HG03095 (cell line): ENCODE data around the gene MMP2.

Experiments
- ATAC-seq: cut with Tn5 transposase; IDR thresholded peaks from one replicate; pipeline ENCODE4 v1.9.1; 2021; ENCODE audit warnings: moderate library complexity; ENCODE audit not compliant: unreplicated experiment

MMP2 gene

DNA sequence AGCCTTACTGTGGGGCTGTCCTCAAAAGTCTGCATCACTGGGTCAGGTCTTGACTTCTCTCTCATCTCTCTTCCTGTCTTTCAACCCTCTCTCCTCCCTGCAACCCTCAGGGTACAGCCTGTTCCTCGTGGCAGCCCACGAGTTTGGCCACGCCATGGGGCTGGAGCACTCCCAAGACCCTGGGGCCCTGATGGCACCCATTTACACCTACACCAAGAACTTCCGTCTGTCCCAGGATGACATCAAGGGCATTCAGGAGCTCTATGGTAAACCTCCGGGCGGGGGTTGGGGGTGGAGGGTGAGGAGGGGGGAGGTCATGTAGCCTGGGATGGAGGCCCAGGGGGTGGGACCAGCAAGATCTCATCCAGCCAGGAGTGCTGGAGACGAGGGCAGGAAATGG lies 12.7 kb downstream of the MMP2 start:
- no peak for ATAC-seq

DNA sequence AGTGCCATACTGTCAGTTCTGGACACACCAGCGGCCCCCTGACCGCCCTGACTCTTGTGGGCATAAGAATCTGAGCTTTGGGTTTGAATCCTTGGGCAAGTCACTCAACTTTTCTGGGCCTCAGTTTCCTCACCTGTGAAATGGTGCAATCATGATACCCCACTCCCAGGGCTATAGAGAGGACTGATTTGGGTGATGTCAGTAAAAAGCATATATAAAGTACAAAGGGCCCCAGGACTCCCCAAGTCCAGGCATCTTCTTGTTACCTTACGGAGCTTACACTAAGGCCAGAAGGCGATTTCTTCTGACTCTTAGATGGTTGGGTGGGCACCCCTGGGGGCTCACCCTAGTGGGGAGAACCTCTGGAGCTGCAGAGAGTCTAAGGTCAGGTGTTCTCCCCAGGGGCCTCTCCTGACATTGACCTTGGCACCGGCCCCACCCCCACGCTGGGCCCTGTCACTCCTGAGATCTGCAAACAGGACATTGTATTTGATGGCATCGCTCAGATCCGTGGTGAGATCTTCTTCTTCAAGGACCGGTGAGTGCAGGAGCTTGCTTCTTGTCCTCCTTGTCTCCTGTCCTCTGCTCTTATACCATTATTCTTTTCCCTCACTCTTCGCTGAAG lies 13.9 kb downstream of the MMP2 start:
- no peak for ATAC-seq

DNA sequence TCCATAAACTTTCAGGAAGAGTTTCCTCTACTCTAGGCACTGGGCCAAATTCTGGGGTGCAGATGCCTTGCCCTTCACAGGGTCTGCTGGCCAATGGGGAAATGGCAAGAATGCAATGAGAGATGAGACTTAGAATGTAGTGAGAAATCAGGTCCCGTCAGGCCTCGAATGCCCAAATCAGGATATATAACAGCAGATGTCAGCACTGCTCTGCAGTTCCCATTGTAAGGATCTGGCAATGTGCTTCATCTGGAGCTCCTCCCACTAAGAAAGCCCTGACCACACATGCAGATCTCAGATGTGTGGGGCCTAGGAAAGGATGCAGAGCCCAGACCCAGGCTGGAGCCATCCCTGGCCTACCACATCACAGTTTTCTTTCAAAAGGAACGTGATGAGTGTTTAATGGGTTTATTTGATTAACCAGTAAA lies 16.0 kb downstream of the MMP2 start:
- no peak for ATAC-seq

DNA sequence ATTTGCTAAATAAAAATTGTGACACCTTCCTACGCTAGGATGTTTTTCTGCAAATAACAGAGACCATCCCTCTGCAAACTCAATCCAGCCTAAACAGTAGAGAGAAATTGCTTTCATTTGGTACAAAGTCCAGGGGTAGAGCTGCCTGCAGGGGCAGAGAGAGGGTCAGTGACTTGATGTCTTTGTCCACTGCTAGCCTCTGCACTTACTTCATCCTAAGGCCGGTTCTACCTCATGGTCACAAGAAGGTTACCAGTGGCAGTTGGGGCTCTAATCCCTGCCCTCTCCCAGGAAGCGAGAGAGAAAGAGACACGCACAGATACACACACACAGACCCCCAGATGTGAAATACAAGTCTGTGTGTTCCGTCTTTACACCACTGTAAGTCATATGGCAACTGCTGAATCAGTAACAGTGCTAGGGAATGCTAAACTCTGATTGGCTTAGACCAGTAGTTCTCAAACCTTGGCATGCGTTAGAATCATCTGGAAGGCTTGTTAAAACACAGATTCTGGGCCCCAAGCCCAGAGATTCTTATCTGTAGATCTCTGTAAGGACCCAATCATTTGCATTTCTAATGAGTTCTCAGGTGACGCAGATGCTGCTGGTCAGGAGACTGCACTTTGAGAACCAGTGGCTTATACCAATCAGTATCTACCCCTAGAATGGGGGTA lies 16.8 kb downstream of the MMP2 start:
- no peak for ATAC-seq

DNA sequence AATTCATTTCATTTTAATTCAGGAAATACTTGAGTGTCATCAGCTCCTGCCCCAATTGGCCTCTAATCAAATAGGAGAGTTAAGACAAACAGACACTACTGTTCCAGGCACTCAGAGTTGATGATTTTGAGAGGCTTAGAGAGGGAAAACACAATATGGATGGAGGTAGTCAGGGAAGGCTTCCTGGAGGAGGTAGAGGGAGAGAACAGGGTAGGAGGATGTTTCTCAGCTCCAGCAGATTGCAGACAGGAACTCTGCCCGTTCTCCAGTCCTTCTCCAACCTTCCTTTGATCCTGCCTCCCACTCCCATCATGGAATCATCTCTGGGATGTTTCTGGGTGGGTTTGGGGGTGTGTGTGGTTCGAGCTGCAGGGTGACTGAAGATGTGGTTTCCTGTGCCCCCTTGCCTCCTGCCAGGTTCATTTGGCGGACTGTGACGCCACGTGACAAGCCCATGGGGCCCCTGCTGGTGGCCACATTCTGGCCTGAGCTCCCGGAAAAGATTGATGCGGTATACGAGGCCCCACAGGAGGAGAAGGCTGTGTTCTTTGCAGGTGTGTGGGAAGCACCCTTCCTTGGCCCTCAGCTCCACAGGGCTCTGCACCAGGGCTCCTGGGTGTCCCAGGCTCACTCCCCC lies 17.6 kb downstream of the MMP2 start:
- ATAC-seq, result no peak

DNA sequence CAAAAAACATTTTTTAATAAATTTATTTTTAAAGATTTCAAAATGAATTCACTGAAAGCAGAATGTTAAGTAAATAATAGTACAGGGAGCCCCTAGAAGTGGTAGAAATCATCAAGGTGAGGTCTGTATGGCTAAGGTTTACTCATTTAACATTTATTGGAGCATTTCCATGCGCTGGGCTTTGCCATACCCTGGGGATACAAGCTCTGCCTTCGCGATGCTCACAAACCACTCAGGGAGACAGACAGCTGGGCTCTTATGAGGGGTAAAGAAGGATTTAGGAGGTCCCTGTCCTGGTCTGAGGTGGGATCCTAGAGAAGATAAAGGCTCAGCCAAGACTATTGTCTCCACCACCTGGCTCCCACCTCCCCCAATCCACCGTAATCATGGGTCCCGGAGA lies 18.6 kb downstream of the MMP2 start:
- no peak for ATAC-seq

DNA sequence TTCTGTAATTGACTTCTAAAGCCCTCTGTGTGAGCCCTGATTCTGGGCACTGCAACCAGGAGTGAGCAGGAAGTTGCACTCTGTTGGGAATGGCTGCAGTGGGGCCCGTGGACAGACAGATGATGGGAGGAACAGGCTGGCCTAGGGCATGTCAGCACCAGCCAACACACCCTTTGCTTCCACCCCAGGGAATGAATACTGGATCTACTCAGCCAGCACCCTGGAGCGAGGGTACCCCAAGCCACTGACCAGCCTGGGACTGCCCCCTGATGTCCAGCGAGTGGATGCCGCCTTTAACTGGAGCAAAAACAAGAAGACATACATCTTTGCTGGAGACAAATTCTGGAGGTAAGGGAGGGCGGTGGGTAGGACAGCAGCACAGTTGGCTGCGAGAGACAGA lies 19.1 kb downstream of the MMP2 start:
- ATAC-seq, result no peak

DNA sequence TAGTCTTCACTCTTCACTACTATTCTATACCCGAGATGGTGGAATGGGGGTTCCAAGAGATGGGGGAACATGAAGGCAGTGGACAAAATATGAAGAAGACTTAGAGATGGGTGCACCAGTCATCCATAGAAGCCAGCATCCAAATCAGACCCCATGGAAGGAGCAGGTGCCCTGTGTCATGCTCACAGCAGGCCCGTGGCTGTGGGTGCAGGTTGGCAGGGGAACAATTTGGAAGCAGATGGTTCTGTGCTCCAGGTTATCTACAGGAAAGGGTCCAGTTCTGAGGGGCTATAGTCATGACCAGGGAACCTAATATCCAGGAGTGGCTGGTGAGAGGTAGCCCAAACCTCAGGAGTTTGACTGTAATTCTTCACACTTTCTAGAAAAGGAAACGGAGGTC lies 20.3 kb downstream of the MMP2 start:
- ATAC-seq, result no peak

DNA sequence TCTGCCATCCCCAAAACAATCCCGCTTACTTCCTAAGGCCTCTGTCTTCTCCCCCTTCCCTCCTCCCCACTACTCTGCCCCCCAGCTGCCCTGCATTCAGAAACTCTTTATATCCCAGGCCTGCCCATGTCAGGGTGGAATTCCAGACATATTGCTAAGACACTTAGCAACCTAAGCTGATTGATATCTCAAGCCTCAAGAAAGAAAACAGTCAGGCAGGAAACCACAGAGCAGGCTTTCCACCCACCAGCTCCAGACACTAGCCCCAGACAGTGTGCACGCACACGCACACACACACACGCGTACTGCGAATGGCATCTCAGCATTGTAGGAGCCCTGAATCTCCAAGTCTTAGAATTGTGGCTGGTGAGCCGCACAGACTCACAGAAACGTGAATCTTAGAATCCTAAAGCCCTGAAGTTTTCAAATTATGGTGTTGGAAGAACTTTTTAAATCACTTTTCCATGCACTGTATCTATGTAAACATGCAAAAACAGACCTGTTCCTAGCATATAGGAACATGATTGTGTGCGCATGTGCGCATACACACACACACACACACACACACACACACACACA lies 21.0 kb downstream of the MMP2 start:
- ATAC-seq, result no peak

DNA sequence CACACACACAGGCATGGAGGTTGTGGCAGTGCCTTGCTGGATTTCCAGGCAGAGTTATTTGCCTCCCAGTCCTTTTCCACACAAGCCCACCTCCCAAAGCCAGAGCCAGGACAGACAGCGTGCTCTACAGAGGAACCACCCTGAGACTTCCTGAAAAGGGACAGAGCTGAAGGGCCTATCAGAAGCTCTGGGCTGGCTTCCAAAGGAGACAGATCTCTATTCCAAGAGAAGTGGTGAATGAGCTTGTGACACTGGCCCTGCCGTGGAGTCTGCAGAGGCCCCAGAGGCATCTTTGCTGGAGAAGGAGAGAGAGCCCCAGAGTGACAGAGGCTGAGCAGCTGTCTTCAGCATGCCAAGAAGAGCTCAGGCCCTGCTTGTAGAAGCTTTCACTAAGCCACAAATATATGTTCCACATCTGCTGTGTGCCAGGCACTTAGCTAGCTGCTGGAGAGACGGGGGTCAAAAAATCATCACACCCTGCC lies 21.6 kb downstream of the MMP2 start:
- ATAC-seq, result no peak

DNA sequence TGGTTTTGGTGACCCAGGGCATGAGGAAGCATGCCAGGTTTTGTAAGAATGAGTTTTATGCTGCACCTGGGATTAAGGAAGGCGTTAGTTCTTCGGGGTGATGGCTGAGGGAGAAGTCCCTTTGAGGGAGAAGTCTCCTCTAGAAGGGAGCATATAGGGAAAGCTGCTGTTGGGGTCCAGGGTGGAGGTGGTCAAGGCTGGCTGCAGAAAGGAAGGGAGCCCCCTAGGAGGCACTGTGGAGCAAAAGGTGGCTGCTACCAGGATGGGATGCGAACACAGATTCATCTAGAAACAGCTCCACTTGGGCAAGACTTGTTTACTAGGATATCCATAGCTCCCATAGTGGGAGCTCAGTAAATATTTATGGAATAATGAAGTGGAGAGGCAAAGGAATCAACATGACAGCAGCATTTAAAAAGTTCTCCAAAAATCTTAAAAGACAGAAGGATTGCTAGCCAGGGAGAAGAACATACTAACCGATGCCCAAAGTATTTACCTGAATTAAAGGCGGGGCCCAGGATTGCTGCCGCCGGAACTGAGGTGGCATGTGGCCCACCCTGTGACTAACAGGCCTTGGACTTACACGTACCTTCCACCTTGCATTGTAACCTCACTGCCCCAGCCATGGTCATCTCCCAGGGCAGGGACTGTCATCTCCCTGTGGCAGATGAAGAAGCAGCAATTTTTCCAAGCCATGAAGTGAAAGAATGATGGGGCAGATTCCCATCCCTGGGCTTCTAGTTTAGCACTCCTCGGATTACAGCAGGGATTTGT lies 22.7 kb downstream of the MMP2 start:
- ATAC-seq, result no peak

DNA sequence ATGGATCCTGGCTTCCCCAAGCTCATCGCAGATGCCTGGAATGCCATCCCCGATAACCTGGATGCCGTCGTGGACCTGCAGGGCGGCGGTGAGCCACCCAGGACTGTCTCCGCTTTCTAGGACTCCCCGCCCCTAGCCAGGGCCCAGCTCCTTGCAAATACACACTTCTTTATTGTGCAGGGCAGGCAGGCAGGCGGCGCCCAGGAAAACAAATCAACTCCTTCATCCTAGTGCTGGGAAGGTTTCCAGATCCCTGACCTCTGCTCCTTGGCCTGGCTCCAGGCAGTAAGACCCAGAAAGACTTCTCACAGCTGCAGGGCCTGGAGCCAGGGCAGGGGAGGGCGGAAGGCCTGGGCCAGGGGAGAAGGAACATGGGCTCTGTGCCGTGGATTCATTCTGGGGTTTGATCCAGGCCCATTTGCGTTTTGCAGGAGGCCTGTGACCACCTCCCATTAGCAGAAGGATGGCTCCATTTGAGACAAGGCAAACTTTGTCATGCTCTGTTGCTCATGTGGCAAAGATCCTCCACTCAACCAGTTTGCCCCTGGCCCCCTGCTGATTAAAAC lies 23.9 kb downstream of the MMP2 start:
- no peak for ATAC-seq

DNA sequence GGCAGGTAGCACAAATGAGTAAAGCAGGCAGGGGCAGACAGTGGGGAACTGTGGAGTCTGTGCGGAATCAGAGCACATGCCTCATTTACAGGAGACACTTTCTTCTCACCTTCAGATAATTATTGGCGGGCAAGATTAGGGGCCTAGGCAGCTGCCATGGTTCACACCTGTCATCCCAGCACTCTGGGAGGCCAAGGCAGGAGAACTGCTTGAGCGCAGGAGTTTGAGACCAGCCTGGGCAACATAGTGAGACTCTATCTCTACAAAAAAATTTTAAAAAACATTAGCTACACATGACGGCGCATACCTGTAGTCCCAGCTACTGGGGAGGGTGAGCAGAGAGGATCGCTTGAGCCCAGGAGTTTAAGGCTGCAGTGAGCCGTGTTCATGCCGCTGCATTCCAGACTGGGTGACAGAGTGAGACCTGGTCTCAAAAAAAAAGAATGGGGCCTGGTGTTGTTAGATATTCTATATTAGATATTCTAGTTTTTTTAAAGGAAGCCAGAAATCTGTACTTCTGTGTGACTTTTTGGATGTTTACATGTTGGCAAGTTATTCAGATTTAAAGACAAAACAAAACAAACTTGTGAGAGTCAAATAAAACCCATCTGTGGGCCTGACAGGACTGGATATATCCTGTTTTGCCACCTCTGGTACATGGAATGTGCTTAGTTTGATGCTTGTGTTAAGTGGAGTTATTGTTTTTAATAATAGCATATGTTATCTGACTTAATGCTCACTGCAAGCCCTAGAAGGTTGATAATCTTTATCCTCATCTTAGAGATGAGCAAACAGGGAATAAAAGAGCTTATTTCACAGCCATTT lies 24.9 kb downstream of the MMP2 start:
- ATAC-seq, result no peak

DNA sequence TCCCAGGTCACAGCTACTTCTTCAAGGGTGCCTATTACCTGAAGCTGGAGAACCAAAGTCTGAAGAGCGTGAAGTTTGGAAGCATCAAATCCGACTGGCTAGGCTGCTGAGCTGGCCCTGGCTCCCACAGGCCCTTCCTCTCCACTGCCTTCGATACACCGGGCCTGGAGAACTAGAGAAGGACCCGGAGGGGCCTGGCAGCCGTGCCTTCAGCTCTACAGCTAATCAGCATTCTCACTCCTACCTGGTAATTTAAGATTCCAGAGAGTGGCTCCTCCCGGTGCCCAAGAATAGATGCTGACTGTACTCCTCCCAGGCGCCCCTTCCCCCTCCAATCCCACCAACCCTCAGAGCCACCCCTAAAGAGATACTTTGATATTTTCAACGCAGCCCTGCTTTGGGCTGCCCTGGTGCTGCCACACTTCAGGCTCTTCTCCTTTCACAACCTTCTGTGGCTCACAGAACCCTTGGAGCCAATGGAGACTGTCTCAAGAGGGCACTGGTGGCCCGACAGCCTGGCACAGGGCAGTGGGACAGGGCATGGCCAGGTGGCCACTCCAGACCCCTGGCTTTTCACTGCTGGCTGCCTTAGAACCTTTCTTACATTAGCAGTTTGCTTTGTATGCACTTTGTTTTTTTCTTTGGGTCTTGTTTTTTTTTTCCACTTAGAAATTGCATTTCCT lies 26.5 kb downstream of the MMP2 start:
- ATAC-seq, result no peak

DNA sequence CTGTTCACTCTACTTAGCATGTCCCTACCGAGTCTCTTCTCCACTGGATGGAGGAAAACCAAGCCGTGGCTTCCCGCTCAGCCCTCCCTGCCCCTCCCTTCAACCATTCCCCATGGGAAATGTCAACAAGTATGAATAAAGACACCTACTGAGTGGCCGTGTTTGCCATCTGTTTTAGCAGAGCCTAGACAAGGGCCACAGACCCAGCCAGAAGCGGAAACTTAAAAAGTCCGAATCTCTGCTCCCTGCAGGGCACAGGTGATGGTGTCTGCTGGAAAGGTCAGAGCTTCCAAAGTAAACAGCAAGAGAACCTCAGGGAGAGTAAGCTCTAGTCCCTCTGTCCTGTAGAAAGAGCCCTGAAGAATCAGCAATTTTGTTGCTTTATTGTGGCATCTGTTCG lies 27.1 kb downstream of the MMP2 start:
- ATAC-seq, result no peak

DNA sequence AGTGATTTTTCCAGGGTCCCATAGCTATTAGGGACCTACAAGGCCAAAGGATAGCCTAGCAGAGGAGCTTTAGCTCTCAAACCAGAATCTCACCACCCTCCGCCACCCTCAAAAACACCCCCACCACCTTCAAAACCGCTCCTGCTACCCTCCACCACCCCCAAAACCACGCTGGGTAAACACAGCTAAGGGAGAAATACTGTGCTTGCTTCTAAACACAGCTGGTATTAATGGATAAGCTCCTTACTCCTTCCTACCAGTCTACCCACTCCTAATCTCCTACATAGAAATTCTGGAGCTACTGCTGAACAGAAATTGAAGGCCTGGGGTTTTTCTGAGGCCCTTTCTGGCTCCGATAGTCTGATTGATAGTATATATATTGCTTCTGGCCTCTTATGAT lies 27.7 kb downstream of the MMP2 start:
- no peak for ATAC-seq

DNA sequence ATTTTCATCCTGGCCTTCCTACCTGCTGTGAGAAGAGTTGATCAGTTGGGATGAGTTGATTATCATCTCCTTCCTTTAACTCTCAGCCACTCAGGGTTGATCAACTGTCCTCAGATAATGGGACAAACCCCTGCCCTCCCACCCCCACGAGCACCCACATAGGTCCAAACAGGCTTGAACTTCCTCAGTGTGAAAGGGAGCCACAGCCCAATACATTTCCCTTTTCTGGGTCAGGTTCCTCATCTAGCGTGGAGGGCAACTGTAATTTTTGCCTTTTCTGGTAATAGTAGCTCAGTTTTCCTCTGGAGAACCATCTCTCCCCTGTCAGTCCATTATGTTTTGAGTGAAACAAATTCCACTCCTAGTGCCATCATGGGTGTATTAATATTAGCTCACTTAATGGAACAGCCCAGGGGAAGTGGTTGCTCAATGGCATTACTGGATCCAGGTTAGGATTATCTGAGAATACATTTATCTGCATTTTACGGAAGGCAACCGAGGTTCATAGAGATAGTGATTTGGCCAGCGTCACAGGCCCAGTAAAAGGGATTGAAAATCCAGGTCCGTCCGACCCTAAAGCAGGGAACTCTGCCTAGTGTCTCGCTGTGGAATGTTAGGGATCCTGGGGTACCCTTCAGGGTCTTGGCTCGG lies 29.4 kb downstream of the MMP2 start:
- no peak for ATAC-seq

DNA sequence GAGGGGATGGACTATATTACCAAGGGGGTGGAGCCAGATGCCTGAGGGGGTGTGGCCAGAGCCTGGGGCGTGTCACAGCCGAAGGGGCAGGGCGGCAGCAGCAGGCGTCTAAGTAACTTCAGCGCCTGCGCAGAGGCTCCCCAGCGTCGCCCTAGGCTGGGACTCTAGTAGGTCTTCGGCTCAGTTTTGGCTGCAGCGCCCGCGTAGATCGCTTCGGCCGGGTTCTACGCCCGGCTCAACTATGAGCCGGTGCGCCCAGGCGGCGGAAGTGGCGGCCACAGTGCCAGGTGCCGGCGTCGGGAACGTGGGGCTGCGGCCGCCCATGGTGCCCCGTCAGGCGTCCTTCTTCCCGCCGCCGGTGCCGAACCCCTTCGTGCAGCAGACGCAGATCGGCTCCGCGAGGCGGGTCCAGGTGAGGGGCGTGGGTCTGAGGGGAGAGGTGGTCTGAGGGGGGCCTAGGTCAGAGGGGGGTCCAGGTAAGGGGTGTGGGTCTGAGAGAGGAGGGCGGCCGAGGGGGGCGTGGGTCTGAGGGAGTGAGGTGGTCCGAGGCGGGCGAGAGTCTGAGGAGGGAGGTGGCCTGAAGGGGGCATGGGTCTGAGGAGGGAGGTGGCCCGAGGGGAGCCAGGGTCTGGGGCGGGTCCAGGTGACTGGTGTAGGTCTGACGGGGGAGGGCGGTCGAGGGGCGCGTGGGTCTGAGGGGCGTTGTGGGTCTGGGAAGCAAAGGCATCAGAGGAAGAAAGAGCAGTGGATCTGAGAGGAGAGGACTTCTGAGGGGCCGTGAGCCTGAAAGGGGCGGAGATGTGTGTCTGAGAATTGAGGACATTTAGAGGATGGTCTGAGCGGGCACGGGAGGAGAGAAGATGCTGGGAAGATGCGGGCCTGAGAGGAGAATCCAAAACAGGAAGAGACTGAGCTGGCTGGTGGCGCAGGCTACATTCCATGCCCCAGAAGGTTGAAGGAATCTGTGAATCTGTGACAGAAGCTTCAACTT lies 30.2 kb downstream of the MMP2 start, which contains the start of gene LPCAT2:
TSS of gene LPCAT2 (plus strand) at position 132 of the 991 bp plus-strand sequence. CDS start at position 242, 110 bp downstream.
- no peak for ATAC-seq
